NCI-H2196 treated with DMSO at 0.1 percent for 48 hours (cell line): ENCODE measurements around the gene RMND5A.

Experiments used
- DNase-seq: peaks from one replicate; lab custom pipeline; 2025; ENCODE audit not compliant: unreplicated experiment; lab: John Stamatoyannopoulos, UW

The RMND5A gene

GRCh38 chr2:86790676-86791572 is 70.8 kb downstream of the RMND5A start, which contains the start of gene CD8A:
CD8A (minus strand) TSS chr2:86790913; CDS start chr2:86790825, 88 bp downstream.
- DNase-seq: no peak

GRCh38 chr2:86791573-86791972 is 71.5 kb downstream of the RMND5A start:
- no peak for DNase-seq

GRCh38 chr2:86793752-86794151 is 73.7 kb downstream of the RMND5A start:
- DNase-seq: no peak

GRCh38 chr2:86794861-86795260 is 74.8 kb downstream of the RMND5A start:
- DNase-seq: no peak

GRCh38 chr2:86800856-86801567 is 80.9 kb downstream of the RMND5A start:
- DNase-seq: no peak

GRCh38 chr2:86806059-86806857 is 86.2 kb downstream of the RMND5A start:
- DNase-seq: no peak

GRCh38 chr2:86807133-86807467 is 87.0 kb downstream of the RMND5A start:
- no peak for DNase-seq

GRCh38 chr2:86807468-86808275 is 87.6 kb downstream of the RMND5A start:
- DNase-seq: no peak

GRCh38 chr2:86808315-86809161 is 88.4 kb downstream of the RMND5A start:
- peak; percentile 48 for DNase-seq

- no peak for DNase-seq
Observed at GRCh38 chr2:86809481-86810121, 89.5 kb downstream of the RMND5A start.

- DNase-seq: no peak
Observed at GRCh38 chr2:86815611-86816010, 95.5 kb downstream of the RMND5A start.

- no peak for DNase-seq
Observed at GRCh38 chr2:86818114-86818801, 98.2 kb downstream of the RMND5A start.

GRCh38 chr2:86818957-86819356 is 98.9 kb downstream of the RMND5A start:
- no peak for DNase-seq

GRCh38 chr2:86821306-86821705 is 101.2 kb downstream of the RMND5A start:
- no peak for DNase-seq

- no peak for DNase-seq
Observed at GRCh38 chr2:86821842-86822241, 101.8 kb downstream of the RMND5A start.

- DNase-seq: no peak
Observed at GRCh38 chr2:86822668-86823345, 102.7 kb downstream of the RMND5A start.

- no peak for DNase-seq
Observed at GRCh38 chr2:86825036-86825692, 105.1 kb downstream of the RMND5A start.
